Measurements from ENCODE around the gene LTA. TPM values are rescaled to one million over a fixed set of nuclear protein-coding genes. Genes with fewer than 3 reads are reported as not detected.

LTA gene
- polyA plus RNA-seq, 1 donor from 2014 or later = not detected

DNA sequence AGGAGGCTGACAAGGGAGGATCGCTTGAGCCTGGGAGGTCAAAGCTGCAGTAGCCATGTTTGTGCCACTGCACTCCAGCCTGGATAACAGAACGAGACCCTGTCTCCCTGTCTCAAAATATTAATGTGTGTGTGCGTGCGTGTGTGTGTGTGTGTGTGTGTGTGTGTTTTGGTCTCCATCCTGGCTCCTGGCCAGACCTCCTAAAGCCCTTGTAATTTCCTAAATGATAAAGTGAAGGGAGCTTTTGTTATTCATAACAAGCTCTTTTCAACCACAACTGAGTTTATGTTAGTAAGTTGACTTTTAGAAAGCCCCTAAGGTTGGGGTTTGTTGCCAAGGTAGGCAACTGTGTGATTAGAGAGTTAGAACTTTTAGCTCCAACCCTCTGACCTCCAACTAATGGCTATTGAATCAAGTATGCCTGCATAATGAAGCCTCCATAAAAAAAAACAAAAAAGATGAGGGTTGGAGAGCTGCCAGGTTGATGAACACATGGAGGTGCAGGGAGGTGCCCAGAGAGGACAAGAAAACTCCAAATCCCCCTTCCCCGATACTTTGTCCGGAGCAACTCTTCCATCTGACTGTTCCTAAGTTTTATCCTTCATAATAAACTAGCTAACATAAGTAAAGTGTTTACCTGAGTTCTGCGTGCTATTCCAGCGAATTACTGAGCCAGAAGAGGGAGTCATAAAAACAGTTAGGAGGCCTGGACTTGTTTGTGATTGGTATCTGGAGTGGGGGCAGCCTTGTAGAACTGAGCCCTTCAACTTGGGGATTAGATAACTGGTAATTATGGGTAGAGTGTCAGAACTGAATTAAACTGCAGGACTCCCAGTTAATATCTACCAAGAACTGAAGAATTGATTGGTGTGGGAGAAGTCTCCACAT lies 37.7 kb downstream of the LTA start:
- no peaks in the 10 kb centered on the region for H3K9me3 ChIP-seq (ENCODE audit: low read length)
- no peak overlapping the region for H2AFZ ChIP-seq (ENCODE audit: low read depth, low read length)
- H3K36me3 ChIP-seq (ENCODE audit: insufficient read depth, low read length) = no peaks in the 10 kb centered on the region
- H4K20me1 ChIP-seq (ENCODE audit: insufficient read depth) = no peaks in the 10 kb centered on the region
- H3K27me3 ChIP-seq (ENCODE audit: insufficient read depth, low read depth, low read length) = no peaks in the 10 kb centered on the region
- H3F3A ChIP-seq (ENCODE audit: insufficient read depth, low read length, poor library complexity, severe bottlenecking) = no peaks in the 10 kb centered on the region
- no peaks in the 10 kb centered on the region for H3K9me2 ChIP-seq (ENCODE audit: insufficient read depth, low read length)
- H3K79me2 ChIP-seq (replicated peaks; ENCODE audit: insufficient read depth, low read length) = no peaks in the 10 kb centered on the region
- H3K9ac ChIP-seq (ENCODE audit: low read length) = no peak overlapping the region
- TF ChIP-seq, protein P1, sequence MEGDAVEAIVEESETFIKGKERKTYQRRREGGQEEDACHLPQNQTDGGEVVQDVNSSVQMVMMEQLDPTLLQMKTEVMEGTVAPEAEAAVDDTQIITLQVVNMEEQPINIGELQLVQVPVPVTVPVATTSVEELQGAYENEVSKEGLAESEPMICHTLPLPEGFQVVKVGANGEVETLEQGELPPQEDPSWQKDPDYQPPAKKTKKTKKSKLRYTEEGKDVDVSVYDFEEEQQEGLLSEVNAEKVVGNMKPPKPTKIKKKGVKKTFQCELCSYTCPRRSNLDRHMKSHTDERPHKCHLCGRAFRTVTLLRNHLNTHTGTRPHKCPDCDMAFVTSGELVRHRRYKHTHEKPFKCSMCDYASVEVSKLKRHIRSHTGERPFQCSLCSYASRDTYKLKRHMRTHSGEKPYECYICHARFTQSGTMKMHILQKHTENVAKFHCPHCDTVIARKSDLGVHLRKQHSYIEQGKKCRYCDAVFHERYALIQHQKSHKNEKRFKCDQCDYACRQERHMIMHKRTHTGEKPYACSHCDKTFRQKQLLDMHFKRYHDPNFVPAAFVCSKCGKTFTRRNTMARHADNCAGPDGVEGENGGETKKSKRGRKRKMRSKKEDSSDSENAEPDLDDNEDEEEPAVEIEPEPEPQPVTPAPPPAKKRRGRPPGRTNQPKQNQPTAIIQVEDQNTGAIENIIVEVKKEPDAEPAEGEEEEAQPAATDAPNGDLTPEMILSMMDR (IDR thresholded peaks at IDR 0.05; ENCODE audit: poor library complexity, severe bottlenecking) = no peak
- TF ChIP-seq POLR2AphosphoS5 (IDR thresholded peaks at IDR 0.05) (no peak), TAF1 (IDR thresholded peaks at IDR 0.05; ENCODE audit: low read depth) (no peak), EP300 (conservative IDR thresholded peaks at IDR 0.05; ENCODE audit: poor library complexity, severe bottlenecking) (no peak), SMC3 (conservative IDR thresholded peaks at IDR 0.05; ENCODE audit: poor library complexity) (no peak), RAD21 (conservative IDR thresholded peaks at IDR 0.05) (no peak), EZH2 (IDR thresholded peaks at IDR 0.05; ENCODE audit: borderline replicate concordance, insufficient read depth, low read length, poor library complexity, severe bottlenecking) (no peak)
- TF ChIP-seq, protein P2, sequence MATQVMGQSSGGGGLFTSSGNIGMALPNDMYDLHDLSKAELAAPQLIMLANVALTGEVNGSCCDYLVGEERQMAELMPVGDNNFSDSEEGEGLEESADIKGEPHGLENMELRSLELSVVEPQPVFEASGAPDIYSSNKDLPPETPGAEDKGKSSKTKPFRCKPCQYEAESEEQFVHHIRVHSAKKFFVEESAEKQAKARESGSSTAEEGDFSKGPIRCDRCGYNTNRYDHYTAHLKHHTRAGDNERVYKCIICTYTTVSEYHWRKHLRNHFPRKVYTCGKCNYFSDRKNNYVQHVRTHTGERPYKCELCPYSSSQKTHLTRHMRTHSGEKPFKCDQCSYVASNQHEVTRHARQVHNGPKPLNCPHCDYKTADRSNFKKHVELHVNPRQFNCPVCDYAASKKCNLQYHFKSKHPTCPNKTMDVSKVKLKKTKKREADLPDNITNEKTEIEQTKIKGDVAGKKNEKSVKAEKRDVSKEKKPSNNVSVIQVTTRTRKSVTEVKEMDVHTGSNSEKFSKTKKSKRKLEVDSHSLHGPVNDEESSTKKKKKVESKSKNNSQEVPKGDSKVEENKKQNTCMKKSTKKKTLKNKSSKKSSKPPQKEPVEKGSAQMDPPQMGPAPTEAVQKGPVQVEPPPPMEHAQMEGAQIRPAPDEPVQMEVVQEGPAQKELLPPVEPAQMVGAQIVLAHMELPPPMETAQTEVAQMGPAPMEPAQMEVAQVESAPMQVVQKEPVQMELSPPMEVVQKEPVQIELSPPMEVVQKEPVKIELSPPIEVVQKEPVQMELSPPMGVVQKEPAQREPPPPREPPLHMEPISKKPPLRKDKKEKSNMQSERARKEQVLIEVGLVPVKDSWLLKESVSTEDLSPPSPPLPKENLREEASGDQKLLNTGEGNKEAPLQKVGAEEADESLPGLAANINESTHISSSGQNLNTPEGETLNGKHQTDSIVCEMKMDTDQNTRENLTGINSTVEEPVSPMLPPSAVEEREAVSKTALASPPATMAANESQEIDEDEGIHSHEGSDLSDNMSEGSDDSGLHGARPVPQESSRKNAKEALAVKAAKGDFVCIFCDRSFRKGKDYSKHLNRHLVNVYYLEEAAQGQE (IDR thresholded peaks at IDR 0.05; ENCODE audit: borderline replicate concordance) = no peak
- no peak overlapping the region for H3K4me3 ChIP-seq (ENCODE audit: low read length)
- H3K4me2 ChIP-seq (ENCODE audit: low read length) = no peak overlapping the region
- H3K27ac ChIP-seq (ENCODE audit: low read length) = no peak overlapping the region

DNA sequence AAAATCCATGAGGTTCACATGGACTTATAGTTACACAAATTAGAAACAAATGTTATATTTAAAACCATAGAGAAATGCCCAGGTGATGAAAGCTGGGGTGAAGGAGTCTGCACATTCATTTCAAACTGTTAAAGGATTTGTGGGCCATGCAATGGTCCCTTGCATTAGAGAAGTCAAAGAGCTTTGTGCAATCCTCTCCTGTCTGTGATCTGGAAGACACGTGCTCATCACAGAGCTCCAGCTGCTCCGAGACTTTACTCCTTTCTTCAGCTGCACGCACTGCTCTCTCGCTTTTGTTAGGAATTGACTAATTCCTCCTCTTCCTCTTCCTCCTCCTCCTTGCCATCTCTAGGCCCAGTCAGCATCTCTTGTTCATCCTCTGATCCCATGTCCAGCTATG lies 38.9 kb downstream of the LTA start:
- H3K9me2 ChIP-seq (ENCODE audit: insufficient read depth, low read length) = no peaks in the 10 kb centered on the region
- no peaks in the 10 kb centered on the region for H3F3A ChIP-seq (ENCODE audit: insufficient read depth, low read length, poor library complexity, severe bottlenecking)
- H3K27me3 ChIP-seq (ENCODE audit: insufficient read depth, low read depth, low read length) = no peaks in the 10 kb centered on the region
- no peaks in the 10 kb centered on the region for H4K20me1 ChIP-seq (ENCODE audit: insufficient read depth)
- H2AFZ ChIP-seq (ENCODE audit: low read depth, low read length) = no peak overlapping the region
- no peak overlapping the region for H3K4me3 ChIP-seq (ENCODE audit: low read length)
- no peaks in the 10 kb centered on the region for H3K36me3 ChIP-seq (ENCODE audit: insufficient read depth, low read length)
- no peak overlapping the region for H3K9ac ChIP-seq (ENCODE audit: low read length)
- H3K27ac ChIP-seq (ENCODE audit: low read length) = no peak overlapping the region
- no peaks in the 10 kb centered on the region for H3K9me3 ChIP-seq (ENCODE audit: low read length)
- H3K4me2 ChIP-seq (ENCODE audit: low read length) = no peak overlapping the region
- H3K79me2 ChIP-seq (replicated peaks; ENCODE audit: insufficient read depth, low read length) = no peaks in the 10 kb centered on the region
- no peak for TF ChIP-seq POLR2AphosphoS5 (IDR thresholded peaks at IDR 0.05)
- no peak for TF ChIP-seq TAF1 (IDR thresholded peaks at IDR 0.05; ENCODE audit: low read depth)
- TF ChIP-seq, protein P2 (IDR thresholded peaks at IDR 0.05; ENCODE audit: borderline replicate concordance) = no peak
- TF ChIP-seq SMC3 (conservative IDR thresholded peaks at IDR 0.05; ENCODE audit: poor library complexity) = no peak
- no peak for TF ChIP-seq EP300 (conservative IDR thresholded peaks at IDR 0.05; ENCODE audit: poor library complexity, severe bottlenecking)
- TF ChIP-seq, protein P1 (IDR thresholded peaks at IDR 0.05; ENCODE audit: poor library complexity, severe bottlenecking) = no peak
- TF ChIP-seq EZH2 (IDR thresholded peaks at IDR 0.05; ENCODE audit: borderline replicate concordance, insufficient read depth, low read length, poor library complexity, severe bottlenecking) = no peak
- TF ChIP-seq RAD21 (conservative IDR thresholded peaks at IDR 0.05) = no peak

Measured in neural cell (in vitro differentiated cells).